Transverse colon (tissue), 4 donors: Measurements from ENCODE around the gene RTRAF. TPM values are rescaled to one million over a fixed set of nuclear protein-coding genes. Genes with fewer than 3 reads are reported as not detected.

Source experiments
- DNase-seq: peaks from one replicate; pipeline ENCODE4 v3.0.0-alpha.2; 2019
- H3K27ac ChIP-seq, 4 donors: fragments of 200-600 bp; sonication (generic); 2 replicates each; pipeline ENCODE4 v1.5.1; 2016 to 2018; ENCODE audit warnings: inconsistent platforms in 4 of 4
- H3K27me3 ChIP-seq: fragments of 200-600 bp; sonication (generic); 2 replicates; pipeline ENCODE4 v1.5.1; 2017; ENCODE audit warnings: inconsistent platforms
- H3K36me3 ChIP-seq, 4 donors: fragments of 200-600 bp; sonication (generic); 2 replicates each; pipeline ENCODE4 v1.5.1; 2017 to 2019; ENCODE audit warnings: inconsistent platforms in 4 of 4
- H3K4me1 ChIP-seq, 4 donors: fragments of 200-600 bp; sonication (generic); 2 replicates each; pipeline ENCODE4 v1.5.1; 2017 to 2020; ENCODE audit warnings: inconsistent platforms in 4 of 4
- H3K4me3 ChIP-seq, 4 donors: fragments of 200-600 bp; sonication (generic); 1 replicate in 1 of 4; 2 replicates in 3 of 4; pipeline versions ENCODE4 v1.5.1 to v1.6.1; 2017 to 2019; ENCODE audit warnings: inconsistent platforms in 4 of 4
- H3K9me3 ChIP-seq, 2 donors: fragments of 200-600 bp; sonication (generic); 2 replicates each; pipeline ENCODE4 v1.5.1; 2017 to 2019; ENCODE audit warnings: inconsistent platforms in 2 of 2
- EP300 ChIP-seq: sonication (generic); formaldehyde crosslinking; IDR thresholded peaks from one replicate; pipeline ENCODE4 v1.6.1; 2017; ENCODE audit warnings: antibody characterized with exemption, low read depth
- POLR2A ChIP-seq: fragments of 450-650 bp; IDR thresholded peaks from one replicate; pipeline ENCODE4 v1.6.1; 2016; ENCODE audit warnings: antibody characterized with exemption, mild to moderate bottlenecking, moderate library complexity
- POLR2AphosphoS5 ChIP-seq, 3 donors: sonication (generic); formaldehyde crosslinking; IDR thresholded peaks; one replicate each; pipeline ENCODE4 v1.6.1; 2016; ENCODE audit warnings: antibody characterized with exemption in 3 of 3
- WGBS, 2 donors: methylation state at CpG; one replicate each; pipeline ENCODE4 v1.1.5; 2018; ENCODE audit warnings: low coverage in 1 of 2; 5-methylcytosine and 5-hydroxymethylcytosine counted together
- in situ Hi-C, 4 donors: fragments of 200-750 bp; cut with MboI; loops; one replicate each; pipeline versions ENCODE4 v1.15.0 to v1.15.1; 2017; ENCODE audit warnings: low sequenced_read_pairs in 3 of 4, low pct_ligation_motif_present in 1 of 4, low pct_unique_long_range_greater_than_20kb in 1 of 4
- intact Hi-C: fragments of 100-400 bp; cut with DNase I; formaldehyde crosslinking; loops from one replicate; pipeline ENCODE4 v1.15.1; 2023; ENCODE audit warnings: low total_unique reads
- total RNA-seq, 4 donors: library from RNA; depleted of rRNA; stranded (reverse); fragments of >200 nt; gene quantifications; one replicate each; pipeline ENCODE4 v1.1.0, GENCODE V29; 2016
- TF ChIP-seq, protein P1 (sequence below), 5 experiments: fragments of 200-600 bp in 3 of 5; fragments of 450-650 bp in 2 of 5; sonication (generic) in 3 of 5; IDR thresholded peaks; 1 replicate in 2 of 5; 2 replicates in 3 of 5; pipeline ENCODE4 v1.5.1; 2016 to 2017; ENCODE audit warnings: antibody characterized with exemption in 5 of 5, inconsistent platforms in 3 of 5, mild to moderate bottlenecking in 2 of 5, moderate library complexity in 1 of 5

Gene RTRAF
- total RNA-seq, 4 donors from 2014 or later, result 28.1 to 92.8 (median 51.5) TPM

DNA sequence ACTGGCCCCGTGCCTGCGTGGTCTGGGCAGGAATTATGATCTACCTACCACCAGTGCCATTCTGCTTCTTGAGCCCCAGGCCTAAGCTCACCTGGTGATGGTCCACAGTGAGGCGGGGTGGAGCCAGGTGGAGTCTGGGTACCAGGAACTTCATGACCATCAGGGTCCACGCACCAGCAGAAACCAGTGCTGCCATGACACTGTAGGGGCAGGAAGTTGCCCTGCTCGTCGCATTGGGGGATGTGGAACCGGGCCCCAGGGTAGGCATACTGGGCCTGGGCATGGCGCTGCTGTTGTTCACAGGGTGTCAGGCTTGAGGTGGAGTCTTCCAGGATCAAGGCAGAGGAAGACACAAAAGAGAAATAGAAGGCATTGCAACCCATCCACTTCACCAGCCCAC is 29.6 kb downstream of the RTRAF start:
- WGBS, 2 donors, result 94% methylated on average over 8 of the region's 8 CpGs; no CpG with 5 or more reads in 1 of the 2 donors
- DNase-seq, result no peak
- peak overlapping the region; percentile 66 to 79 (median 76) for H3K27ac ChIP-seq
- no peaks in the 10 kb centered on the region for H3K27me3 ChIP-seq
- intact Hi-C loops, result no loop called here
- in situ Hi-C loops, result loop anchor here in 1 of 4 donors (25.0 kb wide), 2 partner anchors 243 to 468 kb away; partner anchors contain the start of gene PTGDR
- no peak overlapping the region for H3K4me3 ChIP-seq
- H3K9me3 ChIP-seq, result no peaks in the 10 kb centered on the region
- TF ChIP-seq POLR2AphosphoS5 (IDR thresholded peaks at IDR 0.05) (no peak), EP300 (no peak), POLR2A (no peak)
- TF ChIP-seq, protein P1, sequence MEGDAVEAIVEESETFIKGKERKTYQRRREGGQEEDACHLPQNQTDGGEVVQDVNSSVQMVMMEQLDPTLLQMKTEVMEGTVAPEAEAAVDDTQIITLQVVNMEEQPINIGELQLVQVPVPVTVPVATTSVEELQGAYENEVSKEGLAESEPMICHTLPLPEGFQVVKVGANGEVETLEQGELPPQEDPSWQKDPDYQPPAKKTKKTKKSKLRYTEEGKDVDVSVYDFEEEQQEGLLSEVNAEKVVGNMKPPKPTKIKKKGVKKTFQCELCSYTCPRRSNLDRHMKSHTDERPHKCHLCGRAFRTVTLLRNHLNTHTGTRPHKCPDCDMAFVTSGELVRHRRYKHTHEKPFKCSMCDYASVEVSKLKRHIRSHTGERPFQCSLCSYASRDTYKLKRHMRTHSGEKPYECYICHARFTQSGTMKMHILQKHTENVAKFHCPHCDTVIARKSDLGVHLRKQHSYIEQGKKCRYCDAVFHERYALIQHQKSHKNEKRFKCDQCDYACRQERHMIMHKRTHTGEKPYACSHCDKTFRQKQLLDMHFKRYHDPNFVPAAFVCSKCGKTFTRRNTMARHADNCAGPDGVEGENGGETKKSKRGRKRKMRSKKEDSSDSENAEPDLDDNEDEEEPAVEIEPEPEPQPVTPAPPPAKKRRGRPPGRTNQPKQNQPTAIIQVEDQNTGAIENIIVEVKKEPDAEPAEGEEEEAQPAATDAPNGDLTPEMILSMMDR (IDR thresholded peaks at IDR 0.05), result no peak
- peaks cover 8 to 43% (median 34%) of the 10 kb centered on the region in 4 donors for H3K4me1 ChIP-seq
- no peaks in the 10 kb centered on the region for H3K36me3 ChIP-seq

DNA sequence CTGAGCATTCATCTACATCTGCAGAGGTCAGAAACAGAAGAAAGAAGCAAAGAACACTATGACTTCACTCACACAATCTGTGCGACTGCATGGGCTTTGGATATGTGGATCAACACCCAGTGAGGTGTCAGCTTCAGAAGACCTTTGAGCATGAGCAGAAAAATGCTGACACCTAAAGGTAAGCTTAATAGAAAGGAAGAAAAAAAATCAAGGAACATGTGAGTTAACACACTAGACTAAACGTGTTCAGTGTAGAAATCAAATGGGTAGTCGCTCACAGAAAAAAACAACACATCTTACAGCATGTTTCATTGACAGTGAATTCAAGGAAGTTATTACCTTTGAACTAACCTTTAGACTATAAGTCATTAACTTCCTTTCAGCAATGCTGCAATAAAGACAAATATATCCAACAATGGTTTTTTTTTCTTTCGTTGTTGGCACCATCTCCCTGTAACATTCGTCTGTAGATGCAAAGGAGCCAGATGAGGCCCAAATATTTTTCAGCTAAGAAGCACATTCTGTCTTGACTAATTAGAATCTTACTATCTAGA is 30.9 kb downstream of the RTRAF start:
- TF ChIP-seq POLR2A, result no peak
- TF ChIP-seq, protein P1 (IDR thresholded peaks at IDR 0.05), result no peak
- TF ChIP-seq POLR2AphosphoS5 (IDR thresholded peaks at IDR 0.05), result peak in 2 of 3 donors; percentile 18 to 54
- Histone ChIP-seq H3K27me3 (no peaks in the 10 kb centered on the region), H3K4me1 (peaks cover 8 to 43% (median 34%) of the 10 kb centered on the region in 4 donors), H3K27ac (peak overlapping the region; percentile 66 to 79 (median 76)), H3K36me3 (no peaks in the 10 kb centered on the region), H3K4me3 (peak overlapping the region in 1 of 4 donors; percentile 0), H3K9me3 (no peaks in the 10 kb centered on the region)
- DNase-seq, result no peak
- 36 to 51% methylated on average over 5 of the region's 5 CpGs for WGBS, 2 donors
- intact Hi-C loops, result no loop called here
- in situ Hi-C loops, result loop anchor here in 1 of 4 donors (25.0 kb wide), 2 partner anchors 242 to 467 kb away; partner anchors contain the start of gene PTGDR

DNA sequence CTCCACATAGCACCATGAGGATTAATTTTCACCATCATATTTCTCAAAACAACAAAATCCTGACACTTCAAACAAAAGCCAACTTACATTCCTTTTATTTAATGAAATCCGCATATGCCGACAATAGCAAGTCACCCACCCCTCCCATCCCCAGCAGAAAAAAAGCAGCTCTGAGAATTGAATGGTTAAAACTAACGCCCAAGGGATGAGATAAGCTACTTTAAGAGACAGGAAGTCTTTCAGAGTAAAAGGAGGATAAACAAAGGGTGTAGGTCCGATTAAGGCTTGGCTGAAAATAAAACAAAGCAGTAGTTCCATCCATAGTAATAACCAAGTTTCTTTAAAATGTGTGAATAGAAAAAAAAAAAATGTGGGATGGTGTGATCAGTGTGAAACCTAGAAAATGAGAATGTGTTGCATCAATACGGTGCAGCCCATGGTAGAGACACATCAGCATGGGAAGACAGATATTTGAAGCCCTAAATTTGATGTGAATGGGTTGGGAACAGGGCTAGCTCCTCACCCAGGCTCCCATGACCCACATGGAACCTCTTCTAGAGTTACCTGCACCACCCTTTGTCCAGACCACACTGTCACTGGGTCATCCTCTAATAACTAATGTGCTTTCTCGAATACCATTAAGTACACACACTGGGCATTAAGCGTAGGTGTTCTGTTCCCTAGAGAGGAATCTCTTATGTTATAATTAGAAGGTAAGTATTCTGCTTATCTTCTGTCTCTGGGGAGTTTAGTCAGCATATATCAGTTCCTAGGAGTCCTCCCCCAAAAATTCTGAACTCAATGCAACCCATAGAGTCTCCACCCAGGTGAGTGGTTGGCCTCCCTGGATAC is 31.7 kb downstream of the RTRAF start:
- DNase-seq, result no peak
- in situ Hi-C loops, result loop anchor here in 1 of 4 donors (25.0 kb wide), 2 partner anchors 241 to 466 kb away; partner anchors contain the start of gene PTGDR
- H3K27ac ChIP-seq, result peak overlapping the region; percentile 66 to 79 (median 76)

More for the DNA sequence above, 31.7 kb downstream of the RTRAF start:
- Histone ChIP-seq H3K36me3 (no peaks in the 10 kb centered on the region), H3K9me3 (no peaks in the 10 kb centered on the region), H3K4me3 (no peak overlapping the region), H3K27me3 (no peaks in the 10 kb centered on the region), H3K4me1 (peaks cover 8 to 43% (median 34%) of the 10 kb centered on the region in 4 donors)
- no peak for TF ChIP-seq POLR2A
- TF ChIP-seq POLR2AphosphoS5 (IDR thresholded peaks at IDR 0.05), result no peak
- TF ChIP-seq EP300, result no peak
- TF ChIP-seq, protein P1 (IDR thresholded peaks at IDR 0.05), result no peak
- WGBS, 2 donors, result 53 to 54% methylated on average over 6 to 7 of the region's 7 CpGs
- intact Hi-C loops, result no loop called here
